IMR-90 (cell line): ENCODE results near the gene MAVS. TPM values are rescaled to one million over a fixed set of nuclear protein-coding genes. Genes with fewer than 3 reads are reported as not detected.

ENCODE experiments used
- ATAC-seq: fragments of 200-7000 bp; cut with Tn5 transposase; 2 replicates; pipeline ENCODE4 v1.9.1; 2020; ENCODE audit warnings: low read depth, mild to moderate bottlenecking, moderate library complexity
- BruUV-seq: library from RNA; stranded (reverse); fragments of 400-500 nt; replicated peaks from 2 replicates; lab custom pipeline; 2021; lab: Mats Ljungman, UMichigan
- CTCF ChIA-PET: fragments of 300-600 bp; formaldehyde crosslinking; extraction: SDS; loops from one replicate; lab custom pipeline; 2021; ENCODE audit warnings: antibody characterized with exemption; lab: Yijun Ruan, JAX
- POLR2A ChIA-PET: fragments of 300-600 bp; sonication (Branson Sonifier 250); formaldehyde crosslinking; loops from one replicate; lab custom pipeline; 2022; ENCODE audit warnings: antibody characterized with exemption; ENCODE audit not compliant: unreplicated experiment; lab: Charles Lee
- DNase-seq: peaks from one replicate; pipeline ENCODE4 v3.0.0; 2013
- H2AFZ ChIP-seq: replicated peaks from 2 replicates; pipeline ENCODE3; 2013; ENCODE audit warnings: low read length, mild to moderate bottlenecking; ENCODE audit not compliant: poor library complexity
- H2AK5ac ChIP-seq: 2 replicates; pipeline ENCODE4 v1.6.1; 2013; ENCODE audit warnings: low read depth, low read length, inconsistent platforms
- H2AK9ac ChIP-seq: replicated peaks from 2 replicates; pipeline ENCODE3; 2013; ENCODE audit warnings: mild to moderate bottlenecking, low read depth, low read length, moderate library complexity; ENCODE audit not compliant: poor library complexity
- H2BK120ac ChIP-seq: 2 replicates; pipeline ENCODE4 v1.6.1; 2013; ENCODE audit warnings: low read depth, low read length, inconsistent platforms
- H2BK15ac ChIP-seq: 3 replicates; pipeline ENCODE4 v1.6.1; 2013; ENCODE audit warnings: low read depth, low read length, inconsistent platforms
- H2BK20ac ChIP-seq: 2 replicates; pipeline ENCODE4 v1.6.1; 2013; ENCODE audit warnings: low read depth, mild to moderate bottlenecking, inconsistent platforms, low read length, moderate library complexity
- H2BK5ac ChIP-seq: 2 replicates; pipeline ENCODE4 v1.6.1; 2013; ENCODE audit warnings: mild to moderate bottlenecking, low read depth, low read length, inconsistent platforms; ENCODE audit not compliant: poor library complexity, severe bottlenecking
- H3K14ac ChIP-seq: replicated peaks from 2 replicates; pipeline ENCODE4 v1.6.1; 2013; ENCODE audit warnings: low read depth, low read length, inconsistent platforms
- H3K18ac ChIP-seq: 2 replicates; pipeline ENCODE4 v1.6.1; 2013; ENCODE audit warnings: low read depth, low read length, control low read depth
- H3K23ac ChIP-seq: 2 replicates; pipeline ENCODE4 v1.6.1; 2013; ENCODE audit warnings: low read depth, low read length, inconsistent platforms
- H3K27ac ChIP-seq: 2 replicates; pipeline ENCODE4 v1.5.1; 2013; ENCODE audit warnings: mild to moderate bottlenecking, control low read depth, low read length; ENCODE audit not compliant: insufficient read depth
- H3K27me3 ChIP-seq: 2 replicates; pipeline ENCODE4 v1.6.1; 2013; ENCODE audit warnings: low read length; ENCODE audit not compliant: control insufficient read depth, insufficient read depth
- H3K36me3 ChIP-seq: 2 replicates; pipeline ENCODE4 v1.6.1; 2013; ENCODE audit warnings: low read length, mixed read lengths; ENCODE audit not compliant: control insufficient read depth, insufficient read depth
- H3K4ac ChIP-seq: 2 replicates; pipeline ENCODE4 v1.6.1; 2013; ENCODE audit warnings: low read depth, low read length, inconsistent platforms
- H3K4me1 ChIP-seq: 2 replicates; pipeline ENCODE4 v1.6.1; 2013; ENCODE audit warnings: low read length, mixed read lengths; ENCODE audit not compliant: control insufficient read depth, insufficient read depth
- H3K4me2 ChIP-seq: 2 replicates; pipeline ENCODE4 v1.6.1; 2013; ENCODE audit warnings: low read depth, mild to moderate bottlenecking, control low read depth, low read length, moderate library complexity
- H3K4me3 ChIP-seq: 2 replicates; pipeline ENCODE4 v1.5.1; 2013; ENCODE audit warnings: low read depth, mild to moderate bottlenecking, control low read depth, low read length, moderate library complexity; ENCODE audit not compliant: insufficient read depth
- H3K56ac ChIP-seq: 2 replicates; pipeline ENCODE4 v1.6.1; 2013; ENCODE audit warnings: low read length, inconsistent platforms; ENCODE audit not compliant: insufficient read depth; ENCODE audit errors: extremely low read depth
- H3K79me1 ChIP-seq, 2 experiments: 2 replicates each; pipeline ENCODE4 v1.6.1; 2013; ENCODE audit warnings: low read length in 2 of 2, inconsistent platforms in 1 of 2, low read depth in 1 of 2
- H3K9ac ChIP-seq: 2 replicates; pipeline ENCODE4 v1.6.1; 2013; ENCODE audit warnings: low read depth, low read length, control low read depth
- H3K9me1 ChIP-seq: 2 replicates; pipeline ENCODE4 v1.6.1; 2013; ENCODE audit warnings: low read length, inconsistent platforms; ENCODE audit not compliant: insufficient read depth
- H3K9me3 ChIP-seq: 2 replicates; pipeline ENCODE4 v1.6.1; 2013; ENCODE audit warnings: low read length; ENCODE audit not compliant: control insufficient read depth, insufficient read depth
- H4K20me1 ChIP-seq: 2 replicates; pipeline ENCODE4 v1.6.1; 2013; ENCODE audit warnings: low read length, inconsistent platforms; ENCODE audit not compliant: insufficient read depth
- H4K5ac ChIP-seq: 2 replicates; pipeline ENCODE4 v1.6.1; 2013; ENCODE audit warnings: mild to moderate bottlenecking, low read depth, low read length, control low read depth
- H4K8ac ChIP-seq, 2 experiments: 2 replicates each; pipeline ENCODE4 v1.6.1; 2013; ENCODE audit warnings: low read depth in 2 of 2, low read length in 2 of 2, control low read depth in 1 of 2, inconsistent platforms in 1 of 2
- H4K91ac ChIP-seq: 2 replicates; pipeline ENCODE4 v1.6.1; 2013; ENCODE audit warnings: low read depth, low read length, inconsistent platforms; ENCODE audit not compliant: insufficient read depth
- BHLHE40 ChIP-seq: fragments of 150-350 bp; IDR thresholded peaks from 2 replicates; pipeline ENCODE4 v1.6.1; 2016; ENCODE audit warnings: mild to moderate bottlenecking, low read depth, low read length
- MAFK ChIP-seq: IDR thresholded peaks from 2 replicates; pipeline ENCODE4 v1.6.1; 2012; ENCODE audit warnings: low read depth, low read length, improper control_type of control experiment
- RAD21 ChIP-seq: IDR thresholded peaks from 2 replicates; pipeline ENCODE4 v1.6.1; 2012; ENCODE audit warnings: low read length, improper control_type of control experiment
- WGBS, 2 experiments: methylation state at CpG; one replicate each; pipeline versions ENCODE4 v1.1.5 to v1.1.7; 2013; ENCODE audit warnings: missing lambda C conversion rate in 2 of 2; ENCODE audit not compliant: insufficient read length in 1 of 2; ENCODE audit errors: extremely low coverage in 2 of 2; 5-methylcytosine and 5-hydroxymethylcytosine counted together
- dilution Hi-C: fragments of 300-500 bp; cut with HindIII; formaldehyde crosslinking; loops from one replicate; pipeline ENCODE4 v1.14.3; 2018; ENCODE audit warnings: low sequenced_read_pairs; ENCODE audit not compliant: unreplicated experiment
- in situ Hi-C: fragments of 300-500 bp; cut with MboI; formaldehyde crosslinking; loops from 3 replicates; pipeline ENCODE4 v1.14.3; 2019; ENCODE audit warnings: low sequenced_read_pairs, inconsistent platforms, mixed read lengths
- intact Hi-C: fragments of 100-400 bp; cut with micrococcal nuclease; formaldehyde crosslinking; loops from 2 replicates; pipeline ENCODE4 v1.10.0; 2022
- polyA plus RNA-seq, 3 experiments: library from polyadenylated mRNA; depleted of rRNA; stranded (reverse); fragments of >200 nt; gene quantifications; 2 replicates each; pipeline ENCODE4 v1.2.3, GENCODE V29; 2012; ENCODE audit warnings: low replicate concordance in 1 of 3
- total RNA-seq: library from RNA; depleted of rRNA; stranded (reverse); fragments of >200 nt; gene quantifications from 2 replicates; pipeline ENCODE4 v1.2.3, GENCODE V29; 2012
- TF ChIP-seq, protein P1 (sequence below): conservative IDR thresholded peaks from 2 replicates; pipeline ENCODE4 v1.5.1; 2012; ENCODE audit warnings: mild to moderate bottlenecking, low read depth, low read length, improper control_type of control experiment

Gene MAVS
- total and polyA plus RNA-seq, 2 of the 4 experiments (the other 2 are of a cell fraction) = 10.4 to 15.6 TPM

DNA sequence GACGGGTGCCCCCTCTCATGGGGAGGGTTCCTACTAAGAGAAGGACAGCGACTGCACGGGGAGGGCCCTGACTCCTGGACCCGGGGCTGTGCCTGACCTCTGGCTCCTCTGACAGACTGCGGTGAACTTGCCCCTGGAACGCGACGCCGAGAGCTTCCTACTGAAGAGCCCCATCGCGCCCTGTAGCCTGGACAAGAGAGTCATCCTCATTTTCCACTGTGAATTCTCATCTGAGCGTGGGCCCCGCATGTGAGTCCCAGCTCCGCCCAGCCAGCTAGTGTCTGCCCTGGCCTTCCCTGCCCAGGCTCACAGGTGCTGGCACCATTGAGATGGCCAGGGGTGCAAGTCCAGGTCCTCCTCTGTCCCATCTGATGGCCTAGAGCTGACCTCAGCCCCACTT lies 43.3 kb upstream of the MAVS start:
- no peak overlapping the region for H3K4me2 ChIP-seq
- H3K36me3 ChIP-seq = peaks cover 72% of the 10 kb centered on the region
- H3K18ac ChIP-seq = no peak overlapping the region
- H3K9me1 ChIP-seq = peaks cover 41% of the 10 kb centered on the region
- H3K23ac ChIP-seq = no peak overlapping the region
- H2AFZ ChIP-seq = no peak overlapping the region
- peak overlapping the region; percentile 73 for H2AK9ac ChIP-seq
- ChIA-PET POLR2A (no interaction called here), CTCF (no interaction called here)
- intact Hi-C loops = no loop called here
- no peaks in the 10 kb centered on the region for H4K20me1 ChIP-seq
- ATAC-seq = no peak
- no peak overlapping the region for H3K27ac ChIP-seq
- H4K91ac ChIP-seq = no peak overlapping the region
- H3K14ac ChIP-seq = no peak overlapping the region
- H2BK120ac ChIP-seq = no peak overlapping the region
- H3K79me1 ChIP-seq = peaks cover 29 to 91% of the 10 kb centered on the region in 2 experiments
- H2AK5ac ChIP-seq = no peak overlapping the region
- no peak overlapping the region for H3K4ac ChIP-seq
- no peak overlapping the region for H2BK5ac ChIP-seq
- no peak overlapping the region for H2BK20ac ChIP-seq
- dilution Hi-C loops = no loop called here
- H4K8ac ChIP-seq = no peak overlapping the region
- no peak for DNase-seq
- no peak overlapping the region for H2BK15ac ChIP-seq
- no peak overlapping the region for H3K9ac ChIP-seq
- H4K5ac ChIP-seq = no peak overlapping the region
- H3K9me3 ChIP-seq = no peaks in the 10 kb centered on the region
- in situ Hi-C loops = no loop called here
- TF ChIP-seq BHLHE40 (no peak), MAFK (no peak), RAD21 (no peak)
- TF ChIP-seq, protein P1, sequence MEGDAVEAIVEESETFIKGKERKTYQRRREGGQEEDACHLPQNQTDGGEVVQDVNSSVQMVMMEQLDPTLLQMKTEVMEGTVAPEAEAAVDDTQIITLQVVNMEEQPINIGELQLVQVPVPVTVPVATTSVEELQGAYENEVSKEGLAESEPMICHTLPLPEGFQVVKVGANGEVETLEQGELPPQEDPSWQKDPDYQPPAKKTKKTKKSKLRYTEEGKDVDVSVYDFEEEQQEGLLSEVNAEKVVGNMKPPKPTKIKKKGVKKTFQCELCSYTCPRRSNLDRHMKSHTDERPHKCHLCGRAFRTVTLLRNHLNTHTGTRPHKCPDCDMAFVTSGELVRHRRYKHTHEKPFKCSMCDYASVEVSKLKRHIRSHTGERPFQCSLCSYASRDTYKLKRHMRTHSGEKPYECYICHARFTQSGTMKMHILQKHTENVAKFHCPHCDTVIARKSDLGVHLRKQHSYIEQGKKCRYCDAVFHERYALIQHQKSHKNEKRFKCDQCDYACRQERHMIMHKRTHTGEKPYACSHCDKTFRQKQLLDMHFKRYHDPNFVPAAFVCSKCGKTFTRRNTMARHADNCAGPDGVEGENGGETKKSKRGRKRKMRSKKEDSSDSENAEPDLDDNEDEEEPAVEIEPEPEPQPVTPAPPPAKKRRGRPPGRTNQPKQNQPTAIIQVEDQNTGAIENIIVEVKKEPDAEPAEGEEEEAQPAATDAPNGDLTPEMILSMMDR = no peak
- no peak overlapping the region for H3K56ac ChIP-seq
- H3K4me1 ChIP-seq = peaks cover 38% of the 10 kb centered on the region
- BruUV-seq = no TSS peak
- H3K27me3 ChIP-seq = no peaks in the 10 kb centered on the region
- 93% methylated on average over 13 of the region's 14 CpGs; no CpG with 5 or more reads in 1 of the 2 experiments for WGBS, 2 experiments
- no peak overlapping the region for H3K4me3 ChIP-seq
